ENCODE results near the gene ZNF263.

DNA sequence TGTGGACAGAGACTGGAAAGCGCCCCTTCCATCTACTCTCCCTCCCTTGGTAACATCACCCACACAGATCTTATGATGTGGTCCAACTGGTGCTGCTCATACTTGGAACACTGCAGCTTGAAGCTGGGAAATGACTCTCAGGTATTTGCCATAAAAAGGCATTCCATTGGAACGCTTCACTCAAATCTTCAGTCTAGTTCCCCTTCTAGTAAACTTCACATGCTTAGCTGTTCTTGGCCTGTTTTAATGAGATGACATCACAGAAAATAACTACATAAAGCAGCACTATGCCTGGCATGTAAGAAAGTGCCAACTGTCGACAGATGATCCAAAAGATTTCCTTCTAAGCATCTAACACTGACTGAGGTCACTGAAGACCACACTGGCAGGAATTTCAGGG is 9.3 kb downstream of the ZNF263 start:
- no peak for TF ChIP-seq EZH2 (IDR thresholded peaks at IDR 0.05; ENCODE audit: low read length, unreplicated experiment)
- TF ChIP-seq, protein P1, sequence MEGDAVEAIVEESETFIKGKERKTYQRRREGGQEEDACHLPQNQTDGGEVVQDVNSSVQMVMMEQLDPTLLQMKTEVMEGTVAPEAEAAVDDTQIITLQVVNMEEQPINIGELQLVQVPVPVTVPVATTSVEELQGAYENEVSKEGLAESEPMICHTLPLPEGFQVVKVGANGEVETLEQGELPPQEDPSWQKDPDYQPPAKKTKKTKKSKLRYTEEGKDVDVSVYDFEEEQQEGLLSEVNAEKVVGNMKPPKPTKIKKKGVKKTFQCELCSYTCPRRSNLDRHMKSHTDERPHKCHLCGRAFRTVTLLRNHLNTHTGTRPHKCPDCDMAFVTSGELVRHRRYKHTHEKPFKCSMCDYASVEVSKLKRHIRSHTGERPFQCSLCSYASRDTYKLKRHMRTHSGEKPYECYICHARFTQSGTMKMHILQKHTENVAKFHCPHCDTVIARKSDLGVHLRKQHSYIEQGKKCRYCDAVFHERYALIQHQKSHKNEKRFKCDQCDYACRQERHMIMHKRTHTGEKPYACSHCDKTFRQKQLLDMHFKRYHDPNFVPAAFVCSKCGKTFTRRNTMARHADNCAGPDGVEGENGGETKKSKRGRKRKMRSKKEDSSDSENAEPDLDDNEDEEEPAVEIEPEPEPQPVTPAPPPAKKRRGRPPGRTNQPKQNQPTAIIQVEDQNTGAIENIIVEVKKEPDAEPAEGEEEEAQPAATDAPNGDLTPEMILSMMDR (conservative IDR thresholded peaks at IDR 0.05; ENCODE audit: low read depth, low read length): no peak

Data from PC-3 (cell line).